SU-DHL-6 (cell line): ENCODE data around the gene SUPT6H.

Source experiments
- CTCF ChIP-seq: fragments of 200-600 bp; sonication (generic); IDR thresholded peaks from one replicate; pipeline ENCODE4 v1.5.1; 2017; ENCODE audit warnings: antibody characterized with exemption, mild to moderate bottlenecking, low read length, moderate library complexity; ENCODE audit not compliant: insufficient read depth, poor library complexity, severe bottlenecking
- EZH2phosphoT487 ChIP-seq: fragments of 200-600 bp; sonication (generic), shearing (Covaris generic); conservative IDR thresholded peaks from 2 replicates; pipeline ENCODE4 v1.6.1; 2018; ENCODE audit warnings: mild to moderate bottlenecking, antibody characterized with exemption, low read length, moderate library complexity, mixed read lengths

GRCh38 chr17:28724500-28725165 is 62.6 kb downstream of the SUPT6H start:
- no peak for TF ChIP-seq CTCF
- no peak for TF ChIP-seq EZH2phosphoT487
